Ovary (tissue), 9 donors: Measurements from ENCODE around the gene GSTO1. TPM values are rescaled to one million over a fixed set of nuclear protein-coding genes. Genes with fewer than 3 reads are reported as not detected.

ENCODE experiments used
- DNase-seq, 5 donors: peaks; one replicate each; pipeline ENCODE4 v3.0.0-alpha.2; 2019 to 2020
- H3K27ac ChIP-seq, 2 donors: fragments of 200-600 bp; one replicate each; pipeline versions ENCODE4 v1.5.1 to v1.8.0; 2019 to 2022
- H3K27me3 ChIP-seq: fragments of 200-600 bp; one replicate; pipeline ENCODE4 v1.8.0; 2022
- H3K36me3 ChIP-seq: fragments of 200-600 bp; sonication (generic); one replicate; pipeline ENCODE4 v1.5.1; 2019
- H3K4me1 ChIP-seq: one replicate; pipeline ENCODE4 v1.8.1; 2013; ENCODE audit warnings: mild to moderate bottlenecking, moderate library complexity; ENCODE audit not compliant: insufficient read depth
- H3K4me3 ChIP-seq: fragments of 200-600 bp; sonication (generic); one replicate; pipeline ENCODE4 v1.5.1; 2017
- H3K9me3 ChIP-seq, 2 donors: fragments of 200-600 bp in 1 of 2; sonication (generic) in 1 of 2; one replicate each; pipeline versions ENCODE4 v1.5.1 to v1.8.1; 2013 to 2019; ENCODE audit warnings: mild to moderate bottlenecking in 1 of 2, moderate library complexity in 1 of 2
- CTCF ChIP-seq, 3 donors: fragments of 450-650 bp in 2 of 3; fragments of 200-600 bp in 1 of 3; IDR thresholded peaks; one replicate each; pipeline versions ENCODE4 v1.5.1 to v1.8.0; 2016 to 2022; ENCODE audit warnings: antibody characterized with exemption in 3 of 3, mild to moderate bottlenecking in 1 of 3
- EP300 ChIP-seq: sonication (generic); formaldehyde crosslinking; IDR thresholded peaks from one replicate; pipeline ENCODE4 v1.6.1; 2017; ENCODE audit warnings: antibody characterized with exemption
- POLR2A ChIP-seq: fragments of 450-650 bp; IDR thresholded peaks from one replicate; pipeline ENCODE4 v1.6.1; 2017; ENCODE audit warnings: antibody characterized with exemption, mild to moderate bottlenecking, moderate library complexity
- WGBS, 3 donors: extraction: QIAGEN DNeasy Blood & Tissue Kit in 1 of 3; methylation state at CpG; one replicate each; pipeline versions ENCODE4 v1.1.5 to v1.1.7; 2013 to 2017; 5-methylcytosine and 5-hydroxymethylcytosine counted together
- intact Hi-C, 4 donors: fragments of 100-400 bp; cut with DNase I; formaldehyde crosslinking; loops; one replicate each; pipeline versions ENCODE4 v1.11.0 to v1.15.1; 2022 to 2023
- polyA plus RNA-seq, 2 donors: library from polyadenylated mRNA; stranded (reverse); fragments of 200-250 nt in 1 of 2; fragments of 350-450 nt in 1 of 2; fragmentation: Illumina TruSeq in 1 of 2; extraction: RNeasy Lipid Tissue Mini Kit (QIAGEN cat#74804) in 1 of 2; gene quantifications; one replicate each; pipeline ENCODE4 v1.2.3, GENCODE V29; 2013 to 2014
- total RNA-seq, 7 donors: library from RNA; depleted of rRNA in 2 of 7; stranded (reverse); fragments of >200 nt in 2 of 7; fragmentation: NEBNext Ultra II Directional in 3 of 7; extraction: Animal tissue kit (Norgen Biotek cat#: 25700) in 3 of 7; gene quantifications; one replicate each; pipeline versions ENCODE4 v1.1.0 to v1.2.4, GENCODE V29; 2016 to 2023
- donor health status: DM: no; HTN: no; CAD: no; lungs with moderate emphysema.
- donor health status: DM: no; HTN: no; CAD: no.
- donor health status: Bipolar disorder and iron deficiency.
- donor health status: DM: yes; HTN: yes; CAD: no.
- donor health status: DM: no; HTN: no; CAD: no.
- donor health status: DM: yes; HTN: yes; CAD: no.

Gene GSTO1
- total and polyA plus RNA-seq, 9 donors, result 58.7 to 125 (median 91.0) TPM

- intact Hi-C loops, result no loop called here
- Histone ChIP-seq H3K9me3 (no peaks in the 10 kb centered on the region), H3K4me3 (no peak overlapping the region), H3K27me3 (no peaks in the 10 kb centered on the region), H3K36me3 (no peaks in the 10 kb centered on the region), H3K4me1 (peaks cover 2% of the 10 kb centered on the region), H3K27ac (no peak overlapping the region)
- DNase-seq, result no peak
- WGBS, 3 donors, result 82 to 97% (median 94%) methylated on average over 3 of the region's 3 CpGs
- TF ChIP-seq CTCF (IDR thresholded peaks at IDR 0.05) (no peak), EP300 (no peak), POLR2A (no peak)
Observed at GRCh38 chr10:104259456-104259855, 4.8 kb downstream of the GSTO1 start.

DNA sequence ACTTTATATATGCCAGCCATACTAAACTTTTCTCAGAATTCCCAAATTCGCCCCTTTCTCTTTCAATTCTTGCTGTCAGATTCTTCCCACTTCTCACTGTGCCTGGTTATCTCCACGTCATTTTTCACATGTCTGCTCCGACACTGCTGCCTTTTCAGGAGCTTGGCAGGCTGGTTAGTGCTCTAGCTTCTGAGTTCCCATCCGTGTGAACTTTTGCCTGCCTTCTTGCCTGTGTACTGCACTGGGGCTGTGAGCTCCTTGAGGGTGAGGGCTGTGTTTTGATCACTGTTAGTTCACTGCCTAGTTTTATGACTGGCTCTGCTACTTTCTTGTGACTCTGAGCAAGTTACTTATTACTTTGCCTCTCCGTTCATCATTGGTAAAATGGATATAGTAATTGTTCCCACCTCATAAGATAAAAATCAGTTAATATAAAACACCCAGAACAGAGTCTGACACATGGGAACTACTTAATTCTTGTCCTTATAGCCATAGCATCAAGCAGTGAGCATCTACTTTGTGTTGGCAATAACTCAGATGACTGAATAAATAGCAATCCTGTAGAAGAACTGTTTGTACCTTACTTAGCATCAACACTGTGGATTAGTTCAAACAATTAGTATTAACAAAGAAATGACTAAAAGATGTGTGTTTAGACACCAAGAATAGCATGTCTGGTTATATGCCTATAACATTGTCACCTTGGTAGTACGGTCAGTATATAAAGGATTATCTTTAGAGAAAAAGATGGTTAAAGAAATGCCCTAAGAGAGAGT, 5.5 kb downstream of the GSTO1 start:
- H3K27ac ChIP-seq, result no peak overlapping the region
- WGBS, 3 donors, result 59 to 68% (median 60%) methylated on average over 6 of the region's 6 CpGs
- no peak overlapping the region for H3K4me3 ChIP-seq
- H3K9me3 ChIP-seq, result no peaks in the 10 kb centered on the region
- no peak for DNase-seq
- intact Hi-C loops, result no loop called here
- no peaks in the 10 kb centered on the region for H3K36me3 ChIP-seq
- no peaks in the 10 kb centered on the region for H3K27me3 ChIP-seq
- peaks cover 2% of the 10 kb centered on the region for H3K4me1 ChIP-seq
- TF ChIP-seq CTCF (IDR thresholded peaks at IDR 0.05), result no peak
- no peak for TF ChIP-seq EP300
- no peak for TF ChIP-seq POLR2A

DNA sequence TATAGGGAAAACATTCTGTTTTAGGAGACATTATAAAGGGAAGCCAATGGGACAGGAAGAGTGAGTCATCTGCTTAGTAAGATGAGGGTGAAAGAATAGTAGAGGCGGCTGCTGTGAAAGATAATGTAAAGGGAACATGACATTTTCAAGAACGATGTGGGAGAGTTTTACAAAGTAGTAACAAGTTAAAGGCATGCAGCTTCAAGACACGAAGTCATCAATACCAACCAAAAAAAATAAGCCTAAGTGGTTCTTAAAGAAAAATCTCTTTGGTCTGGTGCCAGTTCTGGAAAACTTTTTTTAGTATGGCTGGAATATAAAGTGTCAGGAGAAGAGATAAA, 6.1 kb downstream of the GSTO1 start:
- no peaks in the 10 kb centered on the region for H3K36me3 ChIP-seq
- H3K4me3 ChIP-seq, result no peak overlapping the region
- TF ChIP-seq POLR2A (no peak), EP300 (no peak), CTCF (IDR thresholded peaks at IDR 0.05) (no peak)
- no peaks in the 10 kb centered on the region for H3K27me3 ChIP-seq
- no peak for DNase-seq
- intact Hi-C loops, result no loop called here
- 7 to 21% (median 18%) methylated on average over 3 of the region's 3 CpGs for WGBS, 3 donors
- no peaks in the 10 kb centered on the region for H3K9me3 ChIP-seq
- no peak overlapping the region for H3K27ac ChIP-seq
- H3K4me1 ChIP-seq, result peaks cover 2% of the 10 kb centered on the region

DNA sequence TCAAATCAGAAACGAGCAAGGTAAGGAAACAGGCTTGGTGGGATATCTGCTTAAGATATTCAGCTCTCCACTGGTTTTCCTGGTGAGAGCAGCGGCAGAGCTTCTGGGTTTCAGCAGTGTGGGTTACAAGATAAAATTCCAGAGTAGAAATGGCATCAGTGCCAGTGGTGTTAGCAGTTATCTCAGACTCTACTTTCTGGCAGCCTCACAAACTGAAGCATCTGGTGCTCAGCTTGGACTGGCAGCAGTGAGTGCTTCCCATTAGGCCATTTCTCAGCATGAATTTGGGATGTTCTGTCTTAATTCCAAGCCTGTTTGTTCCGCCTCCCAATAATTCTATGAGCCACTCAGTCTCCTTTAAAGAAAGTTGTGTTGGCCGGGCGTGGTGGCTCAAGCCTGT, 7.4 kb downstream of the GSTO1 start:
- H3K36me3 ChIP-seq, result no peaks in the 10 kb centered on the region
- 82 to 89% (median 83%) methylated on average over 5 of the region's 5 CpGs for WGBS, 3 donors
- H3K4me3 ChIP-seq, result no peak overlapping the region
- H3K9me3 ChIP-seq, result no peaks in the 10 kb centered on the region
- intact Hi-C loops, result no loop called here
- H3K27me3 ChIP-seq, result no peaks in the 10 kb centered on the region
- DNase-seq, result no peak
- no peak overlapping the region for H3K27ac ChIP-seq
- H3K4me1 ChIP-seq, result no peaks in the 10 kb centered on the region
- no peak for TF ChIP-seq CTCF (IDR thresholded peaks at IDR 0.05)
- TF ChIP-seq POLR2A, result no peak
